Activated naive CD4-positive, alpha-beta T cell (primary cell): ENCODE results near the gene TNIP1.

Experiments used
- DNase-seq, 4 experiments: peaks; one replicate each; lab custom pipeline; 2025; lab: John Stamatoyannopoulos, UW

TNIP1 gene

DNA sequence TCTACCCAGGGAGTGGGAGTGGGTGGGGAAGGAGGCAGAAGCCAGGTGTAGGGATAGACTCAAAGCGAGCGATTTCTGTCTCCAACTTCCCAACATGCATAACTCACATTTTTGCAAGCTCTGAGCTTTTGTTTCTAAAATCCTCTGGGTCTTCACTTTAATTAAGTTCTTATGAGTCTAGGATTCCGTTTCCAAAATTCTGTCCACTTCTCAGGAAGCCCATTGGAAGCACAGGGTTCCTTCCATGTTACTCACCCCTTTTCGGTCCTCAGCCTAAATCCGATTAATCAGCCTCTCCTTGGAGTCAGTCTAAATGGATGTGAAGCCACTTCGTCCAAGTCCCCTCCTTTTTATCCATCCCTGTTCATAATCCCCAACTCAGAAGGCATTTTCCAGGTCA lies 59.1 kb downstream of the TNIP1 start:
- DNase-seq = no peak

GRCh38 chr5:151020304-151021110 lies 60.3 kb downstream of the TNIP1 start, which contains the start of gene GPX3:
Gene GPX3, plus strand, starts transcription at chr5:151020591. Its CDS starts 64 bp downstream, at chr5:151020655.
- DNase-seq = peak in 1 of 4 experiments; percentile 6

DNA sequence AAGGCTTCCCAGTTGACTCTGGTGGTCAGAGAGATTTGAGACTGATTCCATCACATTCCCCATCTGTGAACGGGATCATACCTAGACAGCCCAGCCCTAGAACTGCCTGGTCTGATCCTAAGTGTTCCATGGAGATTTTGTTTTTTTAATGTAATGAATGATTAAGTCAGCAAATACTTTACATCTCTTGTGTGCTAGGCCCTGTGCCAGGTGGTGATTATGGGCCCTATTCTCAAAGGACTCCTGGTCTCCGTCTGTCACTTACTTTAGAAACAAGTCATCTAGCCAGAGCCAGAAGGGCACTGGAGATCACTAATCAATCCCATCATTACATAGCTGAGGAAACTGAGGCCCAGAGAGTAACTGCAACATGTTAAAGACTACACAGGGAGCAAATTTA lies 61.5 kb downstream of the TNIP1 start:
- DNase-seq = no peak

GRCh38 chr5:151018846-151019245 lies 62.0 kb downstream of the TNIP1 start:
- DNase-seq = no peak

- no peak for DNase-seq
Observed at GRCh38 chr5:151017897-151018296, 62.9 kb downstream of the TNIP1 start.

GRCh38 chr5:151016700-151017099 lies 64.1 kb downstream of the TNIP1 start:
- no peak for DNase-seq

DNA sequence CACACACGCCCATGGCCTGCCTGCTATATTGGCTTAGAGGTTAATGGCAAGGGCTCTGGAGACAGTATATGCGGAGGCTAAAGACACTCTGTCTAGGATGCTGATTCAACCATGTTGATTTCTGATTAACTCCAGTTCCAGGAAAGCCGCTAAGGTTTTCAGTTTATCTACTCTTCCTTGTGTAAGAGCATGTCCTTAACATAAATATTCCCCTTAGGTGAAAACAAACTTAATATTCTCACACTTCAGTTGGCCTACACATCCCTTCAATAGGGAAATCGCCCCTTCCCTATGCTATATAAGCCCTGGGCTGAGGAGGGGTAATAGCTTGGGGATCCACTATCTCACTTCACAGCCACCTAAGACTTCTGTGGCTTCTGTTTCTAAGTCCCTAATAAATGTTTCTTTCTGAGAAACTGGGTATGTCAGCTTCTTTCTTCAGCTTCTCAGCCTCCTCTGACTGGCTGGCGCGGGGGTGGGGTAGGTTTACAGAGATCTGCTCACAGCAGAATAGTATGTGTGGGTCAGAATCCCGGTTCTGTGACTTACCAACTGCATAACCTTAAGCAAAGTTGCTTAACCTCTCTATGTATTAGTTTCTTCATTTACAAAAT lies 64.8 kb downstream of the TNIP1 start:
- no peak for DNase-seq

DNA sequence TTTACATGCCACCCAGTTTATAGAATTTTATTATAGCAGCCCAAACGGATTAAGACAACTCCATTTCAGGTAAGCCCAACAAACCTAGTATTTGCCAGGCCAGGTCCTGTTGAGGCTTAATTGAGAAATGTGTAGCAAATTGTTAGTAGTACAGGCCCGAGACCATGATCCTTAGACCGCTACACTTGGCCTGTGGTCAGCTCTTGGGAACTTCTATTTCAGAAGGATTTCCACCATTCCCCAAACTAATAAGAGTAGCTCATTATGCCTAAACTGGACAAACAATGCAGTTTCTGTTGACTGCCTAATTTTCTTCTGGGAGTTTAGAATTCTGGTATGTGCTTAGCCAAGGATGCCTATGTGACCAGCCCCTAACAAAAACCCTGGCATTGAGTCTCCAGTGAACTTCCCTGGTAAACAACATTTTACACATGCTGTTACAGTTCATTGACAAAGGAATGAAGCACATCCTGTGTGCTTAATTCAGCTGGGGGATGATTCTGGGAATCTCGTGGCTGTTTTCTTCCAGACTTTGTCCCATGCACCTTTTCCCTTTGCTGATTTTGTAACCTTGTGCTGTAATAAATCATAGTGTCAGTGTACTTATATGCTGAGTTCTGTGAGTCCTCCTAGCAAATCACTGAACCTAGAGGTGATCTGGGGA lies 66.0 kb downstream of the TNIP1 start:
- no peak for DNase-seq

GRCh38 chr5:151012862-151013261 lies 68.0 kb downstream of the TNIP1 start:
- DNase-seq = no peak

GRCh38 chr5:151008906-151009305 lies 71.9 kb downstream of the TNIP1 start:
- DNase-seq = no peak

DNA sequence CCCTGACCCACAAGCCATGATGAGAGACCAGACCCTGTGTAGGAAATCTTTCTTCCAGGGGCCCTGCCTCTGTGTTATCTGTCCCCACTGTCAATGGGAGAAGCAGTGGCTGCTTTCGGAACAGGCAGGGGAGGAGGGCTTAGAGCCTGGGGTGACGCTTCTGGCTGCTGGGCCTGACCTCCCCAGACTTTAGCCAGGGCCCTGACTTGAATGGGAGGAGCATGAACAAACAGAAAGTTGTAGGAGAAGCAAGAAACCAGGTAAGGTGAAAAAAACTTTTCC lies 72.7 kb downstream of the TNIP1 start:
- no peak for DNase-seq

DNA sequence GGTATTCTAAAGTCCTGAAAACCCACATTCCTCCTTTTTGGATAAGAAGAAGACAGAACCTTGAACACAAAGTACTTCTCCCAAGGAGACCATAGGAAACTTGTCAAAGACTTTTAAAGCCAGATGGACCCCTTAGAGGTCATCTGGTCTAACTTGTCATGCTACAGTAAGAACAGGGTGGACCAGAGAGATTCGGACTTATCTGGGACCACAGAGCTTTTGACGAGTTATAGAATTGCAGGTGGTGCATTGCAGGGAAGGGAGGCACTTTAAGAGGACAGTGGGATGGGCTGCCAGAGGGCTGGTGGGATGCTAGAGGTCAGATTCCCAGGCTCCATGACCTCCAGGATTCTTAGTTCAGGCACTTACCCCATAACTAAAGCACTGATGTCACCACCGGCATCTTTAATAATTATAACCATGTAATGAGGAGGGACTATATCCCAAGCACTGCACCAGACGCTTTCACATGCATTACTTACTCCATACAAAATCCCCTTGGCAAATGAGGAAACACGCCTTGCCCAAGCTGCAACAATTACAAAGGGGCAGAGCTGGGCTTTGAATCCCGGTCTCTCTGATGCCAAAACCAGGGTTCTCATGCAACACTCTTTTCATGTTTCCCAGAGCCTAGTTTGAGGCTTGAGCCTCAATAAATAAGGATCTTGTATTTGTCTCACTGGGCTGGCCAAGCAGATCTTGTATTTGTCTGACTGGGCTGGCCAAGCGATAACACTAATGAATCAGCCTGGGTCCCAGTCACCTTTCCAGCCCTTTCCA lies 73.2 kb downstream of the TNIP1 start:
- DNase-seq = no peak

DNA sequence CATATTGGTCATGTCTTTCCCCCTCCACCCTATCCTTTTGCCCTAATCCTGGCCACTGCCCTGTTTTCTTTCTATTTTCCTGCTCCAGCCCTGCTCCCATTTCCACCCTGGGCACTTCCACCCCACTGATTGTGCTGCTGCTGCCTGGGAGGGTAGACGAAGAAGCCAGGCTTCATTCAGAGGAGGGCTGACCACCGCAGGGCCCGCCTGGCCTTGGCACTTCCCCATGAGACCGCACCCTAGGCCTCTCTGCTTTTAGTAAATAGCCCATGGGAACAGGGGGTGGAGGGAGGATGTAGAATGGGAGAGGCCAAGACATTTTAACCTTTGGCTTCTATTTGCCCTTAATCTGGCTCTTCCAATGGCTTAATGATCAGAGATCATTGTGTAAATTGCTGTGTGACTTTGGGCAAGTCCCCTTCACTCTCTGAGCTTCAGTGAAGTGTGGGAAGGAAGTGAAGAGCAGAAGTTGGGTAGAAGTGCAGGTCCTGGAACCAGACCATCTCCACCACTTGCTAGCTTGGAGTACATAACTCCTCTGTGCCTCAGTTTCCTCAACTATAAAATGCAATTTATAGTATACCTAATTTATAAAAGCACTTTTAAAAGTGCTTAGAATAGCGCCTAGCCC lies 74.0 kb downstream of the TNIP1 start:
- no peak for DNase-seq

GRCh38 chr5:151005950-151006576 lies 74.8 kb downstream of the TNIP1 start:
- DNase-seq = no peak

GRCh38 chr5:151005187-151005949 lies 75.5 kb downstream of the TNIP1 start:
- no peak for DNase-seq

- no peak for DNase-seq
Observed at GRCh38 chr5:151004499-151004898, 76.3 kb downstream of the TNIP1 start.

- no peak for DNase-seq
Observed at GRCh38 chr5:151003503-151003860, 77.4 kb downstream of the TNIP1 start.

- DNase-seq = no peak
Observed at GRCh38 chr5:151002681-151003502, 77.9 kb downstream of the TNIP1 start.

DNA sequence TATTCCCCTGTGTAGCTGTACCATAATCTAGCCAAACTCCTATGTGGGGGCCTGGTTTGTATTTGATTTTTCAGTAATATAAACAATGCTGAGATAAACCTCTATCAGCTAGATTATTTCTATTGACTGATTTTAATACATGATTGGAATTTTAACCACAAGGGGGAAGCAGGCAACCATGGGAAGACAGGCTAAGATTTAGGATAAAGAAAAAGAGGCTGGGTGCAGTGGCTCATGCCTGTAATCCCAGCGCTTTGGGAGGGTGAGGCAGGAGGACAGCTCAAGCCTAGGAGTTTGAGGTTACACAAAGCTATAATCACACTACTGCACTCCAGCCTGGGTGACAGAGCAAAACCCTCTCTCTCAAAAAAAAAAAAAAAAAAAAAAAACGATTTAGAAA lies 78.6 kb downstream of the TNIP1 start:
- DNase-seq = no peak

DNA sequence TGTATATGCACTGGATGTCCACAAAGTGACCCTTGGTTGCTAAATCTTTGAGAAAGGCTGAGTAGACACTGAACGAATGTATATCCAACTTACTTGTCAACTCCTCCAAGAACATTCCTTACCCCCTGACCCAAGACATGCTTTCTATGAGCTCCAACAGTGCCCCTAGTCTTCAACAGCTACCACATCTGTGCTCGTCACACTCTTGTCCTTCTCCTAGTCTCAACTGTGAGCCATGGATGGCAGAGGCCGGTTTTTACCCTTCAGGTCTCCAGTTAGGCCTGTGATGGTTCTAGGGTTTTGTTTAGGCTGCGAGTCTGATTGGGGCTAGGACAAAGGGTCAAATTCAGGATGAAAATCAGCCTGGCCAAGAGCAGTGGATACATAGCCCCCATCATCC lies 79.4 kb downstream of the TNIP1 start:
- no peak for DNase-seq
